Upper lobe of left lung (tissue), 6 donors: ENCODE results near the gene SUPT4H1. TPM values are rescaled to one million over a fixed set of nuclear protein-coding genes. Genes with fewer than 3 reads are reported as not detected.

Source experiments
- ATAC-seq, 2 donors: fragments of 200-7000 bp; cut with Tn5 transposase; one replicate each; pipeline ENCODE4 v1.9.1; 2022; ENCODE audit warnings: mild to moderate bottlenecking in 2 of 2, moderate library complexity in 2 of 2; ENCODE audit not compliant: low FRiP score in 2 of 2
- DNase-seq, 2 donors: peaks; one replicate each; pipeline ENCODE4 v3.0.0-alpha.2; 2019 to 2020
- H3K27ac ChIP-seq, 4 donors: fragments of 200-600 bp; sonication (generic); one replicate each; pipeline ENCODE4 v1.5.1; 2016 to 2019
- H3K27me3 ChIP-seq, 4 donors: fragments of 200-600 bp; sonication (generic); one replicate each; pipeline ENCODE4 v1.5.1; 2017 to 2019
- H3K36me3 ChIP-seq, 4 donors: fragments of 200-600 bp; sonication (generic); one replicate each; pipeline ENCODE4 v1.5.1; 2016 to 2019
- H3K4me1 ChIP-seq, 4 donors: fragments of 200-600 bp; sonication (generic); one replicate each; pipeline ENCODE4 v1.5.1; 2018 to 2019
- H3K4me3 ChIP-seq, 4 donors: fragments of 200-600 bp; sonication (generic); one replicate each; pipeline ENCODE4 v1.5.1; 2017 to 2019; ENCODE audit warnings: mild to moderate bottlenecking in 2 of 4, moderate library complexity in 1 of 4
- H3K9me3 ChIP-seq, 4 donors: fragments of 200-600 bp; sonication (generic); one replicate each; pipeline ENCODE4 v1.5.1; 2018 to 2019
- CTCF ChIP-seq, 6 experiments: fragments of 450-650 bp in 4 of 6; fragments of 200-600 bp in 2 of 6; sonication (generic) in 2 of 6; IDR thresholded peaks; one replicate each; pipeline ENCODE4 v1.5.1; 2016 to 2019; ENCODE audit warnings: antibody characterized with exemption in 6 of 6
- EP300 ChIP-seq, 4 donors: sonication (generic); formaldehyde crosslinking; IDR thresholded peaks; one replicate each; pipeline ENCODE4 v1.5.1; 2017; ENCODE audit warnings: antibody characterized with exemption in 4 of 4, control low read depth in 2 of 4
- POLR2A ChIP-seq, 4 donors: fragments of 450-650 bp; IDR thresholded peaks; one replicate each; pipeline ENCODE4 v1.5.1; 2016 to 2017; ENCODE audit warnings: antibody characterized with exemption in 4 of 4, mild to moderate bottlenecking in 2 of 4
- POLR2AphosphoS5 ChIP-seq, 2 donors: sonication (generic); formaldehyde crosslinking; IDR thresholded peaks; one replicate each; pipeline ENCODE4 v1.5.1; 2017; ENCODE audit warnings: antibody characterized with exemption in 2 of 2
- WGBS, 2 donors: methylation state at CpG; one replicate each; pipeline ENCODE4 v1.1.5; 2017 to 2018; 5-methylcytosine and 5-hydroxymethylcytosine counted together
- total RNA-seq, 6 donors: library from RNA; depleted of rRNA in 4 of 6; stranded (reverse); fragments of >200 nt in 4 of 6; gene quantifications; one replicate each; pipeline versions ENCODE4 v1.1.0 to v1.2.1, GENCODE V29; 2016 to 2021
- donor health status: DM: no; HTN: no; CAD: no; lungs with moderate emphysema.
- donor health status: DM: no; HTN: yes; CAD: no; lungs with severe emphysema.

Gene SUPT4H1
- total RNA-seq, 6 donors from 2014 or later = 22.0 to 80.5 (median 40.4) TPM

GRCh38 chr17:58337600-58338453 lies 14.2 kb downstream of the SUPT4H1 start:
- ATAC-seq (peak; percentile 89 to 95), DNase-seq (peak; percentile 90 to 94)
- Histone ChIP-seq H3K27me3 (no peaks in the 10 kb centered on the region), H3K4me3 (peak overlapping the region in 3 of 4 donors; percentile 11 to 36 (median 33)), H3K9me3 (no peaks in the 10 kb centered on the region), H3K27ac (peak overlapping the region; percentile 89 to 95 (median 94)), H3K4me1 (peaks cover 17 to 62% (median 37%) of the 10 kb centered on the region in 4 donors), H3K36me3 (no peaks in the 10 kb centered on the region)
- 28 to 51% methylated on average over 18 to 23 of the region's 23 CpGs for WGBS, 2 donors
- TF ChIP-seq POLR2AphosphoS5 (IDR thresholded peaks at IDR 0.05) = peak in 1 of 2 donors; percentile 57
- TF ChIP-seq POLR2A (IDR thresholded peaks at IDR 0.05) = peak in 2 of 4 donors; percentile 22 to 85
- peak in 1 of 6 experiments; percentile 21 for TF ChIP-seq CTCF (IDR thresholded peaks at IDR 0.05)
- no peak for TF ChIP-seq EP300 (IDR thresholded peaks at IDR 0.05)

GRCh38 chr17:58337210-58337599 lies 14.8 kb downstream of the SUPT4H1 start:
- peaks cover 17 to 62% (median 37%) of the 10 kb centered on the region in 4 donors for H3K4me1 ChIP-seq
- TF ChIP-seq CTCF (IDR thresholded peaks at IDR 0.05) = no peak
- TF ChIP-seq POLR2A (IDR thresholded peaks at IDR 0.05) = no peak
- no peak for TF ChIP-seq EP300 (IDR thresholded peaks at IDR 0.05)
- no peak for TF ChIP-seq POLR2AphosphoS5 (IDR thresholded peaks at IDR 0.05)
- ATAC-seq = no peak
- no peaks in the 10 kb centered on the region for H3K9me3 ChIP-seq
- peak in 1 of 2 donors; percentile 51 for DNase-seq
- H3K27me3 ChIP-seq = no peaks in the 10 kb centered on the region
- 27 to 42% methylated on average over 7 of the region's 7 CpGs for WGBS, 2 donors
- H3K27ac ChIP-seq = peak overlapping the region; percentile 89 to 95 (median 94)
- peak overlapping the region in 2 of 4 donors; percentile 33 to 36 for H3K4me3 ChIP-seq
- H3K36me3 ChIP-seq = no peaks in the 10 kb centered on the region

- TF ChIP-seq POLR2AphosphoS5 (IDR thresholded peaks at IDR 0.05) (no peak), EP300 (IDR thresholded peaks at IDR 0.05) (no peak), POLR2A (IDR thresholded peaks at IDR 0.05) (no peak), CTCF (IDR thresholded peaks at IDR 0.05) (no peak)
- 37 to 47% methylated on average over 5 of the region's 5 CpGs for WGBS, 2 donors
- peaks cover 17 to 62% (median 37%) of the 10 kb centered on the region in 4 donors for H3K4me1 ChIP-seq
- H3K27ac ChIP-seq = peak overlapping the region; percentile 89 to 95 (median 94)
- peak overlapping the region in 1 of 4 donors; percentile 33 for H3K4me3 ChIP-seq
- DNase-seq (no peak), ATAC-seq (peak in 1 of 2 donors; percentile 59)
- no peaks in the 10 kb centered on the region for H3K9me3 ChIP-seq
- H3K36me3 ChIP-seq = no peaks in the 10 kb centered on the region
- H3K27me3 ChIP-seq = no peaks in the 10 kb centered on the region
Observed at GRCh38 chr17:58336456-58337209, 15.4 kb downstream of the SUPT4H1 start.

- no peak for ATAC-seq
- WGBS, 2 donors = 52 to 63% methylated on average over 4 of the region's 4 CpGs
Observed at GRCh38 chr17:58335779-58336455, 16.1 kb downstream of the SUPT4H1 start.

More at GRCh38 chr17:58335779-58336455, 16.1 kb downstream of the SUPT4H1 start:
- H3K27me3 ChIP-seq = no peaks in the 10 kb centered on the region
- peaks cover 17 to 62% (median 37%) of the 10 kb centered on the region in 4 donors for H3K4me1 ChIP-seq
- H3K27ac ChIP-seq = peak overlapping the region; percentile 89 to 95 (median 94)
- H3K36me3 ChIP-seq = no peaks in the 10 kb centered on the region
- DNase-seq = peak in 1 of 2 donors; percentile 70
- H3K4me3 ChIP-seq = no peak overlapping the region
- H3K9me3 ChIP-seq = no peaks in the 10 kb centered on the region
- TF ChIP-seq POLR2AphosphoS5 (IDR thresholded peaks at IDR 0.05) (peak in 1 of 2 donors; percentile 27), CTCF (IDR thresholded peaks at IDR 0.05) (no peak), POLR2A (IDR thresholded peaks at IDR 0.05) (peak in 1 of 4 donors; percentile 42), EP300 (IDR thresholded peaks at IDR 0.05) (no peak)
